ENCODE results near the gene ALDH1L1. TPM values are rescaled to one million over a fixed set of nuclear protein-coding genes. Genes with fewer than 3 reads are reported as not detected.
A peak's percentile ranks its signal among the peaks of the same experiment; 100 is the strongest.

ALDH1L1 gene
- total and polyA plus RNA-seq, 2 of the 8 experiments (the other 6 are each of a cell fraction or from before 2014, with no cell fraction given), result 0.98 to 1.6 TPM

GRCh38 chr3:126132751-126133511 lies 47.5 kb downstream of the ALDH1L1 start (continued):
- TF ChIP-seq GABPA (IDR thresholded peaks at IDR 0.05; ENCODE audit: borderline replicate concordance, insufficient read depth, low read length), result 0 out of 2 replicates have a peak, but pooled peaks have one; percentile 43
